ENCODE data around the gene SP8. TPM values are rescaled to one million over a fixed set of nuclear protein-coding genes. Genes with fewer than 3 reads are reported as not detected.
A peak's percentile ranks its signal among the peaks of the same experiment; 100 is the strongest.

SP8 gene
- total RNA-seq, 1 donor from 2014 or later = 1.1 TPM

DNA sequence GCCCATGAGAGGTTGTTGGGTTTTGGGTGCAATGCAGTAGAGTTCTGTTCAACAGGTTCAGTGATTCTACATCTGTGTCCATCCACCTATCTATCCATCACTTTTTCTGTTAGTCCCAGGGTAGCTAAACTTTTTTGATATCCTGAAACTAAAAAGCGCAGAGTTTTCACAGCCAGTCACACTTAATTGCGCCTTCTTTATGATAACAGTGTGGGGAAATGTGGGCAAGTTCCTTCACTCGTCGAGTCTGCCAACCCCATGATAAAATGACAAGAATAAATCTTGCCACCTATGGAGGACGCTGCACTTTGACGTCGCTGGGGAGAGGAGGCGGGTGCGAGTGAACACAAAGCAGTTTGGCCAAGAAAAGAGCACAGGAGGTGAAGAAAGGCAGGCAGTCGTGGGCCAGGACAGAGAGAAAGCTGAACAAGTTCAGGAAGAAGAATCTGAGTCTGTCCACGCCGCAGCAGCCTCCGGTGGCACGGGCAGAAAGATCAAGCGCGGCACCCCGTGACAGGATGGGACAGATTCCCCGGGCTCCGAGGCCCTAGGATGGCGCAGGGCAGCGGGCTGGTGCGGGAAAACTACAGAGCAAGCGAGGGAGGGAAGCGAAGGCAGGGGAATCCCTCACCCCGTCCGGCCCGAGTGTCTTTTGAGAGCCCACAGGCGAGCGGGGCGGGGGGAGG is 9.2 kb downstream of the SP8 start:
- Mint-ChIP-seq H3K27me3 (peaks cover 78% of the 10 kb centered on the region), H3K9me3 (ENCODE audit: low read depth) (no peaks in the 10 kb centered on the region), H3K4me3 (ENCODE audit: low read depth) (peak overlapping the region; percentile 65), H3K27ac (peak overlapping the region; percentile 46), H3K4me1 (ENCODE audit: low read depth) (peaks cover 6% of the 10 kb centered on the region), H3K36me3 (ENCODE audit: insufficient read depth) (no peaks in the 10 kb centered on the region)
- no peak for DNase-seq (ENCODE audit: low spot score, unreplicated experiment)
- TF ChIP-seq, protein P1, sequence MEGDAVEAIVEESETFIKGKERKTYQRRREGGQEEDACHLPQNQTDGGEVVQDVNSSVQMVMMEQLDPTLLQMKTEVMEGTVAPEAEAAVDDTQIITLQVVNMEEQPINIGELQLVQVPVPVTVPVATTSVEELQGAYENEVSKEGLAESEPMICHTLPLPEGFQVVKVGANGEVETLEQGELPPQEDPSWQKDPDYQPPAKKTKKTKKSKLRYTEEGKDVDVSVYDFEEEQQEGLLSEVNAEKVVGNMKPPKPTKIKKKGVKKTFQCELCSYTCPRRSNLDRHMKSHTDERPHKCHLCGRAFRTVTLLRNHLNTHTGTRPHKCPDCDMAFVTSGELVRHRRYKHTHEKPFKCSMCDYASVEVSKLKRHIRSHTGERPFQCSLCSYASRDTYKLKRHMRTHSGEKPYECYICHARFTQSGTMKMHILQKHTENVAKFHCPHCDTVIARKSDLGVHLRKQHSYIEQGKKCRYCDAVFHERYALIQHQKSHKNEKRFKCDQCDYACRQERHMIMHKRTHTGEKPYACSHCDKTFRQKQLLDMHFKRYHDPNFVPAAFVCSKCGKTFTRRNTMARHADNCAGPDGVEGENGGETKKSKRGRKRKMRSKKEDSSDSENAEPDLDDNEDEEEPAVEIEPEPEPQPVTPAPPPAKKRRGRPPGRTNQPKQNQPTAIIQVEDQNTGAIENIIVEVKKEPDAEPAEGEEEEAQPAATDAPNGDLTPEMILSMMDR (IDR thresholded peaks at IDR 0.05; ENCODE audit: unreplicated experiment) = no peak

DNA sequence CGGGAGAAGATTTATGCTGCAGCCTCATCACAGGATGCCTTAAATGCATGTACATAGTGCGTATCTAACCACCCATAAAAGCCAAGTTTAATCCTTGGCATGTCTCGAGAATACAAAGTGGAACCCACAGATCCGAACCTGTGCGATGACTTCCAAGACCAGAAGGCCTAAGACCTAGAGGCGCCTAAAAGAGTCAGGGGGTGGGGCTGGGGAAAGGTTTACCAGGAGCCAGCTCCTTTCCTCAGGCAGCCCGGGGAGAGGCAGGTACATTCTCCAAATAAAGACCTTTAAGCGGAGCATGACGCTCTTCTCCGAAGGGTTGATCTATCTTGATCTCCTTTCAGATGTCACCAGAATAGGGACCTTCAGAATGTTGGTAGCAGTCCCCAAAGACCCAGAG is 9.7 kb downstream of the SP8 start:
- H3K9me3 Mint-ChIP-seq (ENCODE audit: low read depth) = no peaks in the 10 kb centered on the region
- peaks cover 74% of the 10 kb centered on the region for H3K27me3 Mint-ChIP-seq
- no peaks in the 10 kb centered on the region for H3K36me3 Mint-ChIP-seq (ENCODE audit: insufficient read depth)
- peaks cover 6% of the 10 kb centered on the region for H3K4me1 Mint-ChIP-seq (ENCODE audit: low read depth)
- H3K4me3 Mint-ChIP-seq (ENCODE audit: low read depth) = no peak overlapping the region
- H3K27ac Mint-ChIP-seq = no peak overlapping the region
- no peak for DNase-seq (ENCODE audit: low spot score, unreplicated experiment)
- TF ChIP-seq, protein P1 (IDR thresholded peaks at IDR 0.05; ENCODE audit: unreplicated experiment) = no peak

DNA sequence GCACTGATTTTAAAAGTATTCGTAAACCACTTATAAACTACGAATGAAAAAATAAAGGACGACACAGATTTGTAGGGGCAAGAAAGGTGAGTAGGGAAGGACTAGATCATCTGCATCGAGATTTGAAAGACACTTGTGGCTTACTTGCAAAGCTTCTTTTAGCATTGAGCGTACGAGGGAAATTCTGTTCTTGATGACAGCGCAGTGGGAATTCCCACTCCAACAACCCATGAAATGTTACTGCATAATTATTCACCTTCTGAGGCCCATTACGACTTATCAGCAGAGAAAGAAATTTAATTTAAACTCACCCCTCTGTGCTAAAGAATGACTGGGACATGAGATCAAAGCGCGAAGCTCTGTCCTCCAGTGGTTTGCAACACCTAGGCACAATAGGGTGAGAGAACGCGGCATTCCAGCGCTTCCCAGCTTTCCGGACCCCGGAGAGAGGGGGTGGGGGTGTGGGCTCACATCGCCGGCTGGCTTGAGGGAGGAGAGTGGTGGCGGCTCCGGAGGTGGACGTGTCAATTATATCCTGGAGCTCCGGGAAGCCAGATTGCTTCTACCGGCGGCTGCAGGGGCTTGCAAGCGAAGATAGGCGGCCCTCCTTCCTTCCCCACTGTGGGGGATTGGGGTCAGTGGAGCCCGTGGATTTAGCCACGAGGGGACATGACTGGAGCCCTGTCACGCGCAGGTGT is 10.3 kb downstream of the SP8 start:
- TF ChIP-seq, protein P1 (IDR thresholded peaks at IDR 0.05; ENCODE audit: unreplicated experiment) = no peak
- H3K9me3 Mint-ChIP-seq (ENCODE audit: low read depth) = no peaks in the 10 kb centered on the region
- no peak for DNase-seq (ENCODE audit: low spot score, unreplicated experiment)
- H3K36me3 Mint-ChIP-seq (ENCODE audit: insufficient read depth) = no peaks in the 10 kb centered on the region
- peaks cover 69% of the 10 kb centered on the region for H3K27me3 Mint-ChIP-seq
- no peak overlapping the region for H3K4me3 Mint-ChIP-seq (ENCODE audit: low read depth)
- no peak overlapping the region for H3K27ac Mint-ChIP-seq
- peaks cover 5% of the 10 kb centered on the region for H3K4me1 Mint-ChIP-seq (ENCODE audit: low read depth)

DNA sequence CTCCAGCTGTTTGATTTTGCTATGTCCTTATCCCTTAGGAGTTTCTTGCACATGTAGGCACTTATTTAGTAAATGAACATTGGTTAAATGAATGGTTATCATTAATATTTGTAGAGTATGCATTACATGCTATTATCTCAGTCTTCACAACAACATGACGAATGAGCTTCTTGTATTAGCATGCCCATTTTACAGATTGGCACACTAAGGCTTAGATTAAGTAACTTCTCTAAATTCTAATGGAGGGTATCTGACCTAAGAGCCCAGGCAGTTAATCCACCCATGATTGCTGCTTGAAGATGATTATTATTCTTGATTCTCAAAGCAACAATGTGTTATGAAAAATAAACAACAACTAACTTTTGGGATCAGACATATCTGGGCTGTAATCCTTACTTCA is 32.7 kb downstream of the SP8 start:
- H3K9me3 Mint-ChIP-seq (ENCODE audit: low read depth) = no peaks in the 10 kb centered on the region
- no peak for DNase-seq (ENCODE audit: low spot score, unreplicated experiment)
- no peak overlapping the region for H3K4me3 Mint-ChIP-seq (ENCODE audit: low read depth)
- no peak overlapping the region for H3K27ac Mint-ChIP-seq
- no peaks in the 10 kb centered on the region for H3K27me3 Mint-ChIP-seq
- H3K36me3 Mint-ChIP-seq (ENCODE audit: insufficient read depth) = no peaks in the 10 kb centered on the region
- H3K4me1 Mint-ChIP-seq (ENCODE audit: low read depth) = no peaks in the 10 kb centered on the region
- TF ChIP-seq, protein P1 (IDR thresholded peaks at IDR 0.05; ENCODE audit: unreplicated experiment) = no peak

DNA sequence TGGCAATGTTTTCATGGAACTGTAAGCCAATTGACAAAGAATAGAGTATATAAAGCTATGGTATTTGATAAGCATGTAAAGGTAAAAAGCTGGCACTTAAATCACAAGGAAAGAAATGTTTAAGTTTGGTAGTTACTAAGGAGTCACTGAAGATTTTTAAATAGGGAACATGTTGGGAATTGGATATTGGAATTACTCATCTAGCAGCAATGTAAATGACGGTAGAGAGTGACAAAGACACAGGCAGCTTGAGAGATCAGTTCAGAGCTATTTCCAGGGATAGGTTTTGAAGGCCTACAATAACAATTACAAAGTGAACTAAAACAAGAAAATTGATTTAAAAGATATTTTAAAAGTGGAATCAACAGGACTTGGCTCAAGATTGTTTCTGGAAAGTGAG is 36.8 kb downstream of the SP8 start:
- no peaks in the 10 kb centered on the region for H3K9me3 Mint-ChIP-seq (ENCODE audit: low read depth)

More for the DNA sequence above, 36.8 kb downstream of the SP8 start:
- TF ChIP-seq, protein P1 (IDR thresholded peaks at IDR 0.05; ENCODE audit: unreplicated experiment) = no peak
- no peaks in the 10 kb centered on the region for H3K27me3 Mint-ChIP-seq
- no peak for DNase-seq (ENCODE audit: low spot score, unreplicated experiment)
- H3K27ac Mint-ChIP-seq = no peak overlapping the region
- H3K4me3 Mint-ChIP-seq (ENCODE audit: low read depth) = no peak overlapping the region
- H3K4me1 Mint-ChIP-seq (ENCODE audit: low read depth) = no peaks in the 10 kb centered on the region
- no peaks in the 10 kb centered on the region for H3K36me3 Mint-ChIP-seq (ENCODE audit: insufficient read depth)
